BJ (cell line): Measurements from ENCODE around the gene THSD1. TPM values are rescaled to one million over a fixed set of nuclear protein-coding genes. Genes with fewer than 3 reads are reported as not detected.

Experiments
- CTCF ChIA-PET: fragments of 350-600 bp; formaldehyde crosslinking; extraction: SDS; loops from one replicate; lab custom pipeline; 2021; ENCODE audit warnings: antibody characterized with exemption, inconsistent platforms; lab: Yijun Ruan, JAX
- POLR2A ChIA-PET: fragments of 300-600 bp; sonication (Branson Sonifier 250); formaldehyde crosslinking; extraction: SDS; loops from one replicate; lab custom pipeline; 2021; ENCODE audit warnings: antibody characterized with exemption; lab: Charles Lee
- DNase-seq: peaks from one replicate; pipeline ENCODE4 v3.0.0-alpha.2; 2011; ENCODE audit warnings: low read depth
- H3K27me3 ChIP-seq: 2 replicates; pipeline ENCODE4 v1.6.0; 2011; ENCODE audit warnings: low read length; ENCODE audit not compliant: control insufficient read depth, insufficient read depth
- H3K36me3 ChIP-seq: 2 replicates; pipeline ENCODE4 v1.5.1; 2011; ENCODE audit warnings: low read length; ENCODE audit not compliant: control insufficient read depth, insufficient read depth
- H3K4me3 ChIP-seq: 2 replicates; pipeline ENCODE4 v1.5.1; 2011; ENCODE audit warnings: low read depth, mild to moderate bottlenecking, control low read depth, low read length
- polyA plus RNA-seq: library from polyadenylated mRNA; depleted of rRNA; stranded (reverse); fragments of >200 nt; gene quantifications from 2 replicates; pipeline ENCODE4 v1.2.3, GENCODE V29; 2011
- TF ChIP-seq, protein P1 (sequence below): IDR thresholded peaks from 2 replicates; pipeline ENCODE4 v1.5.1; 2011; ENCODE audit warnings: low read depth, mild to moderate bottlenecking, control low read depth, inconsistent platforms, low read length, moderate library complexity; ENCODE audit not compliant: insufficient read depth

Gene THSD1
- polyA plus RNA-seq, 1 experiment = 4.5 TPM

DNA sequence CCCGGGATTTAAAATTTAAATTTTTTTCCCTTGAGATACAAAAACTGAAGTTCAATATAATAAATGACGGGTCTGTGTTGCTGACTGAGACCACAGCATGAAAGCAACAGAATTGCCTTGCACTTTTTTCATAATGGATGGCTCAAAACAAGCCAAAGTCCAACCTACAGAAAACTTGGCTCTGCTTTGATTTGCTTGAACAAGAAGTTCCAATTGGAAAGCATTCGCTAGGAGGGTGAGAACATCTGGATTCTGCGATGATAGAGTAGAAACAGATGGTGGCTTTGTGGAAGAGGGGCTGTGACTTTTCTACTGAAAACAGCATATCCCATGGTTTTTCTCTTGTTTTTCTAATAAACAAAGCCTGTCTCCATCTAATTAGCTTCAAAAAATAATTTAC lies 46.4 kb downstream of the THSD1 start:
- DNase-seq = no peak
- POLR2A ChIA-PET = no interaction called here
- no peak overlapping the region for H3K4me3 ChIP-seq
- no peaks in the 10 kb centered on the region for H3K36me3 ChIP-seq
- no peaks in the 10 kb centered on the region for H3K27me3 ChIP-seq
- TF ChIP-seq, protein P1, sequence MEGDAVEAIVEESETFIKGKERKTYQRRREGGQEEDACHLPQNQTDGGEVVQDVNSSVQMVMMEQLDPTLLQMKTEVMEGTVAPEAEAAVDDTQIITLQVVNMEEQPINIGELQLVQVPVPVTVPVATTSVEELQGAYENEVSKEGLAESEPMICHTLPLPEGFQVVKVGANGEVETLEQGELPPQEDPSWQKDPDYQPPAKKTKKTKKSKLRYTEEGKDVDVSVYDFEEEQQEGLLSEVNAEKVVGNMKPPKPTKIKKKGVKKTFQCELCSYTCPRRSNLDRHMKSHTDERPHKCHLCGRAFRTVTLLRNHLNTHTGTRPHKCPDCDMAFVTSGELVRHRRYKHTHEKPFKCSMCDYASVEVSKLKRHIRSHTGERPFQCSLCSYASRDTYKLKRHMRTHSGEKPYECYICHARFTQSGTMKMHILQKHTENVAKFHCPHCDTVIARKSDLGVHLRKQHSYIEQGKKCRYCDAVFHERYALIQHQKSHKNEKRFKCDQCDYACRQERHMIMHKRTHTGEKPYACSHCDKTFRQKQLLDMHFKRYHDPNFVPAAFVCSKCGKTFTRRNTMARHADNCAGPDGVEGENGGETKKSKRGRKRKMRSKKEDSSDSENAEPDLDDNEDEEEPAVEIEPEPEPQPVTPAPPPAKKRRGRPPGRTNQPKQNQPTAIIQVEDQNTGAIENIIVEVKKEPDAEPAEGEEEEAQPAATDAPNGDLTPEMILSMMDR = no peak
- CTCF ChIA-PET = interaction anchor here (0.6 to 1.4 kb wide), 2 partner anchors 17 to 278 kb away, joined by 3 read pairs; no protein-coding TSS in a partner anchor

DNA sequence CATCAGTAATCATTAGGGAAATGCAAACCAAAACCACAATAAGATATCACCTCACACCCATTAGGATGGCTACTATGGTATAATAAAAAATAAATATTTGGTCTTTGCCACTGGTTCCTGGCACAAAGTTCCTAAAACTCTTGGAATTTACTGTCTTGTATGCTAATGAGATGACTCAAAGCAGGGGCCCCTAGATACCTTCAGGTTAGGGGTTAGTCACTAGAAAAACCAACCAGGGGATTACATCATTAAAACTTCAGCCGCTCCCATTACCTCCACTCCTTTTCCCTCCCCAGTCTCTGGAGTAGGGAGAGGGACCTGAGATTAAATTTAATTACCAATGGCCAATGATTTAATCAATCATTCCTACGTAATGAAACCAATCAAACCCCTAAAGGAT lies 49.6 kb downstream of the THSD1 start:
- no peak overlapping the region for H3K4me3 ChIP-seq
- no peak for DNase-seq
- POLR2A ChIA-PET = no interaction called here
- H3K36me3 ChIP-seq = no peaks in the 10 kb centered on the region
- CTCF ChIA-PET = interaction anchor here (1.0 to 1.6 kb wide), 2 partner anchors 93 to 95 kb away, joined by 3 to 4 read pairs; no protein-coding TSS in a partner anchor
- no peaks in the 10 kb centered on the region for H3K27me3 ChIP-seq
- TF ChIP-seq, protein P1 = no peak

GRCh38 chr13:52353193-52353592 lies 52.8 kb downstream of the THSD1 start:
- TF ChIP-seq, protein P1 = no peak
- CTCF ChIA-PET = interaction anchor here (0.7 to 2.2 kb wide), 2 partner anchors 9 to 97 kb away, joined by 3 to 13 read pairs; partner anchors contain the start of gene VPS36
- no peaks in the 10 kb centered on the region for H3K36me3 ChIP-seq
- H3K4me3 ChIP-seq = no peak overlapping the region
- no peaks in the 10 kb centered on the region for H3K27me3 ChIP-seq
- POLR2A ChIA-PET = no interaction called here
- DNase-seq = peak; percentile 46

GRCh38 chr13:52348983-52349780 lies 56.8 kb downstream of the THSD1 start:
- Histone ChIP-seq H3K27me3 (no peaks in the 10 kb centered on the region), H3K4me3 (no peak overlapping the region), H3K36me3 (no peaks in the 10 kb centered on the region)
- CTCF ChIA-PET = interaction anchor here (1.2 to 5.1 kb wide), 2 partner anchors 67 to 101 kb away, joined by 3 to 39 read pairs; partner anchors contain the start of gene VPS36
- TF ChIP-seq, protein P1 = no peak
- peak; percentile 55 for DNase-seq
- POLR2A ChIA-PET = no interaction called here

DNA sequence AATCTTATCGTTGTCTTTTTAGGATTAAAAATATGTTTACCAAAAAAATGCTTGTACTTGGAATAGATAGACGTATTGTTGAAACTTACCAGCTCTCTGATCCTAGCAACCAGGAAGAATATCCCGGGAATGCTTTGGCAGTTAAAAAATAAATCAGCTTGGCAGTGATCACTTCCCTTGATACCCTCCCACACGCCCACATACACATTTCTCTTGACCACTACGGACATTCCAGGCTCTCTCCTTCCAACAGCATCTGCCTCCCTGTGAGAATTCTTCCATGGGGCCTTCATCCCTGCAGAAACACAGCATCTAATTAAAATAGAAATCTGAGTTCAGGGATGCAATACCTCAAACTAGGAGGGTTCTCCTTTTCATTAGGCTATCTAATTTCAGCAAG lies 57.9 kb downstream of the THSD1 start:
- Histone ChIP-seq H3K4me3 (no peak overlapping the region), H3K27me3 (no peaks in the 10 kb centered on the region), H3K36me3 (no peaks in the 10 kb centered on the region)
- POLR2A ChIA-PET = no interaction called here
- DNase-seq = peak; percentile 73
- TF ChIP-seq, protein P1 = no peak
- CTCF ChIA-PET = interaction anchor here (5.1 kb wide), 1 partner anchor 103 kb away, joined by 39 read pairs; the partner anchor contains the start of gene VPS36
